ENCODE results near the gene RNF220.

GRCh38 chr1:44508397-44508745 is 103.3 kb downstream of the RNF220 start:
- TF ChIP-seq CTCF (IDR thresholded peaks at IDR 0.05): no peak
- no peak for TF ChIP-seq POLR2A (IDR thresholded peaks at IDR 0.05)
